Fibroblast of lung (primary cell): ENCODE results near the gene ZNF804B. TPM values are rescaled to one million over a fixed set of nuclear protein-coding genes. Genes with fewer than 3 reads are reported as not detected.

Experiments
- DNase-seq, 2 donors: peaks; one replicate each; pipeline versions ENCODE4 v3.0.0 to v3.0.0-alpha.2; 2010; ENCODE audit warnings: low read depth in 2 of 2
- H2AFZ ChIP-seq: 2 replicates; pipeline ENCODE4 v1.5.1; 2012; ENCODE audit warnings: low read length, control low read depth, inconsistent platforms
- H3K27ac ChIP-seq: 2 replicates; pipeline ENCODE4 v1.5.1; 2011; ENCODE audit warnings: low read length, control low read depth; ENCODE audit not compliant: insufficient read depth
- H3K27me3 ChIP-seq: 2 replicates; pipeline ENCODE4 v1.5.1; 2011; ENCODE audit warnings: mild to moderate bottlenecking, low read length; ENCODE audit not compliant: control insufficient read depth, insufficient read depth
- H3K36me3 ChIP-seq: 2 replicates; pipeline ENCODE4 v1.5.1; 2011; ENCODE audit warnings: low read length; ENCODE audit not compliant: control insufficient read depth, insufficient read depth
- H3K4me1 ChIP-seq: 2 replicates; pipeline ENCODE4 v1.5.1; 2011; ENCODE audit warnings: low read length; ENCODE audit not compliant: control insufficient read depth, insufficient read depth; ENCODE audit errors: extremely low read depth
- H3K4me2 ChIP-seq: 2 replicates; pipeline ENCODE4 v1.5.1; 2011; ENCODE audit warnings: low read length, control low read depth; ENCODE audit not compliant: insufficient read depth; ENCODE audit errors: extremely low read depth
- H3K4me3 ChIP-seq, 4 experiments: fragments of 200-600 bp in 1 of 4; sonication (generic) in 1 of 4; replicated peaks in 1 of 4; 2 replicates each; pipeline ENCODE4 v1.5.1; 2011 to 2016; ENCODE audit warnings: low read length in 4 of 4, low read depth in 3 of 4, mild to moderate bottlenecking in 3 of 4, control low read depth in 2 of 4, inconsistent platforms in 1 of 4, mixed read lengths in 1 of 4; ENCODE audit not compliant: insufficient read depth in 1 of 4; ENCODE audit errors: control extremely low read depth in 1 of 4
- H3K79me2 ChIP-seq: 2 replicates; pipeline ENCODE4 v1.5.1; 2012; ENCODE audit warnings: mild to moderate bottlenecking, low read length, inconsistent platforms; ENCODE audit not compliant: control insufficient read depth, insufficient read depth
- H3K9ac ChIP-seq: 2 replicates; pipeline ENCODE4 v1.5.1; 2011; ENCODE audit warnings: mild to moderate bottlenecking, low read length, control low read depth; ENCODE audit not compliant: insufficient read depth
- H3K9me3 ChIP-seq: 2 replicates; pipeline ENCODE4 v1.5.1; 2012; ENCODE audit warnings: low read depth, low read length; ENCODE audit not compliant: control insufficient read depth, insufficient read depth
- H4K20me1 ChIP-seq: 2 replicates; pipeline ENCODE4 v1.5.1; 2011; ENCODE audit warnings: low read length; ENCODE audit not compliant: control insufficient read depth, insufficient read depth; ENCODE audit errors: extremely low read depth
- EZH2 ChIP-seq: IDR thresholded peaks from 2 replicates; pipeline ENCODE4 v1.5.1; 2012; ENCODE audit warnings: low read length, control low read depth, mild to moderate bottlenecking; ENCODE audit errors: missing control alignments
- polyA plus RNA-seq, 2 donors: library from polyadenylated mRNA; depleted of rRNA in 1 of 2; stranded (reverse) in 1 of 2; unstranded in 1 of 2; fragments of >200 nt; gene quantifications; 2 replicates each; pipeline ENCODE4 v1.2.1, GENCODE V29; 2011 to 2012; ENCODE audit warnings: missing spikeins in 1 of 2
- total RNA-seq: library from RNA; depleted of rRNA; stranded (reverse); fragments of >200 nt; gene quantifications from 2 replicates; pipeline ENCODE4 v1.2.1, GENCODE V29; 2014
- TF ChIP-seq, protein P1 (sequence below), 2 donors: IDR thresholded peaks in 1 of 2; conservative IDR thresholded peaks in 1 of 2; 1 replicate in 1 of 2; 2 replicates in 1 of 2; pipeline ENCODE4 v1.5.1; 2011 to 2012; ENCODE audit warnings: low read length in 2 of 2, control low read depth in 1 of 2, inconsistent platforms in 1 of 2, low read depth in 1 of 2, mild to moderate bottlenecking in 1 of 2

ZNF804B gene
- total and polyA plus RNA-seq, 2 donors (not counting 1 experiment from before 2014, with no cell fraction given), result not detected

DNA sequence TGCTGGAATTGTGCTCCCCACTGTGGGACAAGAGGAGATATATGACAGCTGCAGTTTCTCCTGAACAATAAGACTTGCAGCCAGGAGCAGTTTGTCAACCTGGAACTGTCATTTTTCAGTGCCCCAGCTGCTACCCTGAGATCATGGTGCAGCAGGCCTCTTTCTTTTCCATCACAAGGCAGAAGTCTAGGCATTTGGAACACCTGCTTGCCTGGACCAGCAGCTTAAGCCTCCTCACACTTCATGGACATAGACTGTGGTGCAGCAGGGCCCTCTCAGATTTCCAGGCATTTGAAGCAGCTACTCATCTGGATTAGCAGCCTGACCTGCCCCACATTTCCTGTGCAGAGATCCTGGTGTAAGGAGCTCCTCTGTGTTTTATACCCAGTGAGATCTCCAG is 486.7 kb downstream of the ZNF804B start:
- no peak overlapping the region for H3K9ac ChIP-seq
- H4K20me1 ChIP-seq, result no peaks in the 10 kb centered on the region
- H3K27me3 ChIP-seq, result no peaks in the 10 kb centered on the region
- no peaks in the 10 kb centered on the region for H3K36me3 ChIP-seq
- no peaks in the 10 kb centered on the region for H3K9me3 ChIP-seq
- no peaks in the 10 kb centered on the region for H3K79me2 ChIP-seq
- no peak overlapping the region for H2AFZ ChIP-seq
- no peaks in the 10 kb centered on the region for H3K4me1 ChIP-seq
- H3K4me3 ChIP-seq, result no peak overlapping the region
- no peak for DNase-seq
- TF ChIP-seq, protein P1, sequence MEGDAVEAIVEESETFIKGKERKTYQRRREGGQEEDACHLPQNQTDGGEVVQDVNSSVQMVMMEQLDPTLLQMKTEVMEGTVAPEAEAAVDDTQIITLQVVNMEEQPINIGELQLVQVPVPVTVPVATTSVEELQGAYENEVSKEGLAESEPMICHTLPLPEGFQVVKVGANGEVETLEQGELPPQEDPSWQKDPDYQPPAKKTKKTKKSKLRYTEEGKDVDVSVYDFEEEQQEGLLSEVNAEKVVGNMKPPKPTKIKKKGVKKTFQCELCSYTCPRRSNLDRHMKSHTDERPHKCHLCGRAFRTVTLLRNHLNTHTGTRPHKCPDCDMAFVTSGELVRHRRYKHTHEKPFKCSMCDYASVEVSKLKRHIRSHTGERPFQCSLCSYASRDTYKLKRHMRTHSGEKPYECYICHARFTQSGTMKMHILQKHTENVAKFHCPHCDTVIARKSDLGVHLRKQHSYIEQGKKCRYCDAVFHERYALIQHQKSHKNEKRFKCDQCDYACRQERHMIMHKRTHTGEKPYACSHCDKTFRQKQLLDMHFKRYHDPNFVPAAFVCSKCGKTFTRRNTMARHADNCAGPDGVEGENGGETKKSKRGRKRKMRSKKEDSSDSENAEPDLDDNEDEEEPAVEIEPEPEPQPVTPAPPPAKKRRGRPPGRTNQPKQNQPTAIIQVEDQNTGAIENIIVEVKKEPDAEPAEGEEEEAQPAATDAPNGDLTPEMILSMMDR (conservative IDR thresholded peaks at IDR 0.05 in 1 of 2, IDR thresholded peaks at IDR 0.05 in 1 of 2; ENCODE audit: low read depth in 1 of 2, low read length in 2 of 2), result no peak
- TF ChIP-seq EZH2, result no peak
- no peak overlapping the region for H3K4me2 ChIP-seq
- no peak overlapping the region for H3K27ac ChIP-seq

DNA sequence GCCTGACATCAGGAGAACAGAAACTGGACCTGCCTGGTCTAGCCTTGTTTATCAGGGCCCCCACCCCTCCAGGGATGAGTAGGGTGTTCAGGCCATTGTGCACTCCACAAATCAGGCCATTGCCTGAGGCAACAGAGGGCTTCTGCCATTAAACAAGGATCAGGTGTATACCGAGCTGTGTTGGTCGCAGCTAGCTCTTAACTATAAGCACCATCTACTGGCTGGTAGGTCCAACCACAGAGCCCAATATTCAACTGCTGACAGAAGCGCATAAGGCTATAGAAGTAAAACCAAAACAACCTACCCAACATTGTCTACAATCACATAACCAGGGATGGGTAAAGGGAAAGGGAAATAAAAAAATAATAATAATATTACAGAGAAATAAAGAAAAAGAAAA is 487.7 kb downstream of the ZNF804B start:
- no peaks in the 10 kb centered on the region for H4K20me1 ChIP-seq
- no peaks in the 10 kb centered on the region for H3K36me3 ChIP-seq
- DNase-seq, result no peak
- no peak overlapping the region for H3K4me2 ChIP-seq
- no peak overlapping the region for H3K4me3 ChIP-seq
- TF ChIP-seq, protein P1 (conservative IDR thresholded peaks at IDR 0.05 in 1 of 2, IDR thresholded peaks at IDR 0.05 in 1 of 2; ENCODE audit: low read depth in 1 of 2, low read length in 2 of 2), result no peak
- TF ChIP-seq EZH2, result no peak
- no peak overlapping the region for H2AFZ ChIP-seq
- no peak overlapping the region for H3K27ac ChIP-seq
- no peaks in the 10 kb centered on the region for H3K27me3 ChIP-seq
- no peaks in the 10 kb centered on the region for H3K4me1 ChIP-seq
- H3K9me3 ChIP-seq, result no peaks in the 10 kb centered on the region
- H3K9ac ChIP-seq, result no peak overlapping the region
- H3K79me2 ChIP-seq, result no peaks in the 10 kb centered on the region

- no peak overlapping the region for H2AFZ ChIP-seq
- H3K9ac ChIP-seq, result no peak overlapping the region
- TF ChIP-seq EZH2, result no peak
- TF ChIP-seq, protein P1 (conservative IDR thresholded peaks at IDR 0.05 in 1 of 2, IDR thresholded peaks at IDR 0.05 in 1 of 2; ENCODE audit: low read depth in 1 of 2, low read length in 2 of 2), result no peak
- H4K20me1 ChIP-seq, result no peaks in the 10 kb centered on the region
- no peaks in the 10 kb centered on the region for H3K79me2 ChIP-seq
- H3K4me1 ChIP-seq, result no peaks in the 10 kb centered on the region
- H3K27ac ChIP-seq, result no peak overlapping the region
- H3K27me3 ChIP-seq, result no peaks in the 10 kb centered on the region
- DNase-seq, result no peak
- H3K4me3 ChIP-seq, result no peak overlapping the region
- no peak overlapping the region for H3K4me2 ChIP-seq
- no peaks in the 10 kb centered on the region for H3K36me3 ChIP-seq
- no peaks in the 10 kb centered on the region for H3K9me3 ChIP-seq
Observed at GRCh38 chr7:89259085-89259484, 499.6 kb downstream of the ZNF804B start.
